SH-SY5Y (cell line): ENCODE data around the gene ZNF334.

Experiments used
- GATA2 ChIP-seq: IDR thresholded peaks from 2 replicates; pipeline ENCODE4 v1.6.1; 2011; ENCODE audit warnings: mild to moderate bottlenecking, low read depth, low read length
- GATA3 ChIP-seq: IDR thresholded peaks from 2 replicates; pipeline ENCODE4 v1.6.1; 2011; ENCODE audit warnings: low read depth, mild to moderate bottlenecking, low read length, moderate library complexity

The ZNF334 gene

GRCh38 chr20:46550461-46550860 is 37.1 kb upstream of the ZNF334 start, which contains the start of gene OCSTAMP:
TSS of gene OCSTAMP (minus strand) at chr20:46550654. CDS start at chr20:46550560, 94 bp downstream.
- TF ChIP-seq GATA3 (no peak), GATA2 (no peak)

DNA sequence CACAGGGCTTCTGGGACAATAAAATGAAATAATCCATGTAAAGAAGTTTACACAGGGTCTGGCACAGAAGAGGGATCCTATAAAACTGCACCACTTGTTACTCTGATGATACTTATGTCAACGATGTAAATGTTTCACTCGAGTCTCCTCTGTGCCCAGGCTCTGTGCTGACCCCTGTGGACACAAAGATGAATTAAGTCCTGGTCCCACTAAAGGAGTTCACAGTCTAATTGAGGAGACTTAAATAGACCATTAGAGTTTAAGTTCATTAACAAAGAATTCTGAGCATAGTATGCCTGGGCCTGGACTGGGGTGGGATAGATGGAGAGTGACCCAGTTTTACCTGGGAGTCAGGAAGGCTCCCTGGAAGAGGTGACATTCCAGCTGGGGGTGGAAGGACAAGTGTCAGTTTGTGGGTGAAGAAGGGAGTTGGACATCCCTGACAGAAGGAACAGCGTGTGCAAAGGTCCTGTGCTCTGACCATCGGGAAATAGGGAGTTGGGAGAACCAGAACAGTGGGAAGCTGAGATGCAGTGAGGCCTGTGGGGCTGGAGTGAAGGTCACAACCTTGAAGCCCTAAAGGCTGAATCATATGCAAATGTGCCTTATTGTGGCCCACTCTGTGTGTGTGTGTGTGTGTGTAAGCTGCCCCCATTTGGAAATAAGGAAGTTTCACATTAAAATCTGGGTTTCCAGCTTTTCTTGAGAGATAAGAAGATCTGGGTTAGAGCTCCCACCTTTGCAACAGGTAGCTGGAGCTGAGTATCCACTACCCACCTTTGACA is 36.0 kb upstream of the ZNF334 start:
- TF ChIP-seq GATA2 (no peak), GATA3 (no peak)

- TF ChIP-seq GATA3 (no peak), GATA2 (no peak)
Measured at GRCh38 chr20:46548688-46549087, 35.3 kb upstream of the ZNF334 start.

- TF ChIP-seq GATA2: no peak
- TF ChIP-seq GATA3: no peak
Measured at GRCh38 chr20:46547995-46548394, 34.6 kb upstream of the ZNF334 start.

GRCh38 chr20:46546936-46547335 is 33.6 kb upstream of the ZNF334 start:
- TF ChIP-seq GATA3: no peak
- no peak for TF ChIP-seq GATA2

GRCh38 chr20:46546298-46546697 is 32.9 kb upstream of the ZNF334 start:
- TF ChIP-seq GATA3 (no peak), GATA2 (no peak)

- TF ChIP-seq GATA3 (no peak), GATA2 (no peak)
Measured at GRCh38 chr20:46545827-46546138, 32.4 kb upstream of the ZNF334 start.

DNA sequence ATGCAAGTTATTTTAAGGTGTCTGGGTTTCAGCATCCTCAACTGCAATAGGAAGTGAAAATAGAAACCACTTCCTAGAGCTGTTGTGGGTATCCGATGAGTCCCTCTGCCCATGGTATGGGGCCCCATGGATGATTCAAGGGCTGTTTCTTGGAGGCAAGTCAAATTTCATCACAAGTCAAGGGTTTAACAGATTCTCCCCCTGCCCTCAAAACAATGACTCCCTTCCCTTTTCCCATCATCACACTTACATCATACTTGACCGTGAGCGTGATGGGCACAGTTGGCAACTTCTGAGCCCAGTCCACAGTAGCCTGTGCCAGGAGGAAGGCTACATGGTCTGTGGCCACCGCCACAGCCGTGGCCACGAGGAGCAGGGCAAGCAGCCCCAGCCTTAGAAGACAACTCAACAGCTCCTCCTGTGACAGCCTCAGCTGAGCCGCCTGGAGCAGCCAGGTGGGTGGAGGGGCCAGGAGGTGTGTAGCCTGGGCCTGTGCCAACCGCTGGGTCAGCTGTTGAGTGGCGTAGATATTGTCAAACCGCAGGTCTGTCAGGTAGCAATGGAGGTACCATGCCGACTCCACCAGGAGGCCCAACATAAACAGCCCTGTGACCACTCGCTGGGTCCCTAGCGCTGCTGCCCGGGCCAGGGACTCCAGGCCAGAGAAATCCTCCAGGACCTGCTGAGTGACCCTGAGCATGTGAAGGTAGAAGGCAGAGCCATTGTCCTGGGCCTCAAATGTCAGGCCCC is 31.9 kb upstream of the ZNF334 start:
- TF ChIP-seq GATA3: no peak
- TF ChIP-seq GATA2: no peak

GRCh38 chr20:46544576-46544975 is 31.2 kb upstream of the ZNF334 start:
- TF ChIP-seq GATA2 (no peak), GATA3 (no peak)

- TF ChIP-seq GATA2 (no peak), GATA3 (no peak)
Measured at GRCh38 chr20:46543959-46544358, 30.6 kb upstream of the ZNF334 start.

- TF ChIP-seq GATA3 (no peak), GATA2 (no peak)
Measured at GRCh38 chr20:46543033-46543432, 29.7 kb upstream of the ZNF334 start.

DNA sequence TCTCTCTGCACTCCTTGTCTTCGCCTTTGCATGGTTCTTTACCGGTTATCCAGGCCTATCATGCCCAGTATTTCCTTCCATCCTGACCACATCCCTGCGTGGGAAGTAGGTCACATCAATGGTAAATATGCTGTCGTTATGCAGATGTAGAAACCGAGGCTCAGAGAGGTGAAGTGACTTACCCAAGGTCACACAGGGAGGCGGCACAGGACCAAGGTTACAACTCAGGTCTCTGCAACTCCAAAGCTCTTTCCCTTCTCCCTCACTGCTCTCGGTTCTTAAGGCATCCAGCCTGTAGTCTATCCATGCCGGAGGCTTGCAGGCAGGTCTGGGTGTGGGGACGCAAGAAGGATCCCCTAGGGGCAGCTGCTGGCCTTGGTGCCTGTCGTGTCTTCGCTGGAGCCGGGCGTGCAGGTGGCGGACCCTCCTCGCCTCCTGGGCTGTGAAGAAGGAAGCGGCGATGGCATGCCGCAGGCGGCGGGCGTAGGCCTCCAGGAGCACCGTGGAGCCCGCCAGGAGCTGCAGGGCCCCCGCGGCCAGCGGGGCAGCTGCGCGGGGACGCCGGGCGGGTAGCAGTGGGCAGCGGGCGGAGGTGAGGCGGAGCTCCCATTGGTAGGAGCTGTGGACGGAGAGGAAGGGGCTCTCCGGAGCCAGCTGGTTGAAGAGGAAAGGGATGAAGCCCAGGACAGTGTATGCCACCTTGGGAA is 28.0 kb upstream of the ZNF334 start:
- no peak for TF ChIP-seq GATA2

DNA sequence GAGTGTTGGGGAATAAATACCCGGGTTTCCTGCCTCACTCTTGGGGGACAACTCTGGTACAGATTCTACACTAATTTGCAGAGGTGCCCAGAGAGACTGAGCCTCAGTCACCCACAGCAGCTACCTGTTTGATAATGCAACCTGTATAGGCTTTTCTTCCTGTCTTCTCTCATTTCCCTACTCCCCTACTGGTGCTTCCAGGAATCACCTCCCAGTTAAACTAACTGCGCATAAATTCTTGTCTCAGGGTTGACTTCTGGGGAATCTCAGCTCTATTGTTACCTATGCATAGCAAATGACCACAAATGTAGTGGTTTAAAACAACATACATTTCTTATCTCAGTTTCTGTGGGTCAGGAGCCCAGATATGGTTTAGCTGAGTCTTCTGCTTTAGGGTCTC is 25.8 kb upstream of the ZNF334 start:
- TF ChIP-seq GATA3 (no peak), GATA2 (no peak)

DNA sequence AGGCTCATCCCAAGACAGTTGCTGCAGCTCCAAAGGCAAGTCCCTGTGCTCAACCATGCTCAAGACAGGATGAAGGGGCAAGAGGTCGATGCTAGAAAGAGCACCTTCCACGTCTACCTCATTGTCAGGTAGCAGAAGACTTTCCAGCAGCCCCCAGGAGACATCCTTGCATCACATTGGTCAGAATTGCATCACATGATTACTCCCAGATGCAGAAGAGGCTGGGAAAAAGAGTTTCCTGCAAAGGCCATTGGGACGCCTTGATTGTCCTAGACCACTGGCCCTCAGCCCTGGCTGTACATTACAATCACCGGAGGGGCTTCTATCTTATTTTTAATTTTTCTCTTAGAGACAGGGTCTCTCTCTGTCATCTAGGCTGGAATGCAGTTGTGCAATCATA is 17.3 kb upstream of the ZNF334 start:
- TF ChIP-seq GATA3 (no peak), GATA2 (no peak)

GRCh38 chr20:46523696-46524328 is 10.5 kb upstream of the ZNF334 start:
- TF ChIP-seq GATA2 (no peak), GATA3 (no peak)
